Stimulated activated CD8-positive, alpha-beta memory T cell treated with anti-CD3 and anti-CD28 coated beads, Interleukin-7, amount 100 ng/mL, for 4 hours (primary cell): ENCODE measurements around the gene METAP1D.
"Not testable (repeated sequence)": the region's sequence is repeated elsewhere in the genome, so short reads cannot be mapped to it uniquely, and the experiment has no call there.

Experiments
- DNase-seq, 2 donors: peaks; one replicate each; pipeline ENCODE4 v3.0.0-alpha.2; 2020; ENCODE audit warnings: low read depth in 2 of 2

Gene METAP1D

GRCh38 chr2:171999604-172000469, at the start of gene METAP1D:
Gene METAP1D (plus strand): TSS chr2:171999953. CDS start chr2:171999970, 17 bp downstream.
- DNase-seq, result peak; percentile 72 to 89

- no peak for DNase-seq
Observed at GRCh38 chr2:171952276-171952675, 47.5 kb upstream of the METAP1D start.

- no peak for DNase-seq
Observed at GRCh38 chr2:171952748-171953147, 47.0 kb upstream of the METAP1D start.

GRCh38 chr2:171956135-171956825, 43.5 kb upstream of the METAP1D start:
- no peak for DNase-seq

GRCh38 chr2:171957061-171957460, 42.7 kb upstream of the METAP1D start:
- no peak for DNase-seq

- no peak for DNase-seq
Observed at GRCh38 chr2:171958475-171958874, 41.3 kb upstream of the METAP1D start.

GRCh38 chr2:171959998-171960397, 39.8 kb upstream of the METAP1D start:
- DNase-seq, result no peak

- DNase-seq, result no peak
Observed at GRCh38 chr2:171960570-171960969, 39.2 kb upstream of the METAP1D start.

GRCh38 chr2:171963198-171963597, 36.6 kb upstream of the METAP1D start:
- DNase-seq, result no peak

GRCh38 chr2:171964308-171964707, 35.4 kb upstream of the METAP1D start:
- DNase-seq, result no peak

- DNase-seq, result no peak
Observed at GRCh38 chr2:171965238-171965637, 34.5 kb upstream of the METAP1D start.

- DNase-seq, result no peak
Observed at GRCh38 chr2:171965661-171966060, 34.1 kb upstream of the METAP1D start.

- no peak for DNase-seq
Observed at GRCh38 chr2:171966235-171966634, 33.5 kb upstream of the METAP1D start.

- no peak for DNase-seq
Observed at GRCh38 chr2:171966688-171967087, 33.1 kb upstream of the METAP1D start.

- no peak for DNase-seq
Observed at GRCh38 chr2:171968509-171968908, 31.2 kb upstream of the METAP1D start.

- no peak for DNase-seq
Observed at GRCh38 chr2:171972329-171972982, 27.3 kb upstream of the METAP1D start.

- DNase-seq, result no peak
Observed at GRCh38 chr2:171979103-171979502, 20.6 kb upstream of the METAP1D start.

GRCh38 chr2:171983924-171984323, 15.8 kb upstream of the METAP1D start:
- not testable (repeated sequence) for DNase-seq

- no peak for DNase-seq
Observed at GRCh38 chr2:171985076-171985475, 14.7 kb upstream of the METAP1D start.

GRCh38 chr2:171986778-171987177, 13.0 kb upstream of the METAP1D start:
- no peak for DNase-seq

GRCh38 chr2:171991027-171991426, 8.7 kb upstream of the METAP1D start:
- DNase-seq, result no peak

GRCh38 chr2:171995586-171995985, 4.2 kb upstream of the METAP1D start:
- no peak for DNase-seq

GRCh38 chr2:171996021-171996420, 3.7 kb upstream of the METAP1D start:
- no peak for DNase-seq
